Peyer's patch (tissue), 4 donors: ENCODE results near the gene MYORG. TPM values are rescaled to one million over a fixed set of nuclear protein-coding genes. Genes with fewer than 3 reads are reported as not detected.

ENCODE experiments used
- DNase-seq, 3 donors: peaks; one replicate each; pipeline ENCODE4 v3.0.0-alpha.2; 2017 to 2019
- H3K27ac ChIP-seq, 4 donors: fragments of 200-600 bp; sonication (generic); one replicate each; pipeline ENCODE4 v1.5.1; 2016 to 2019
- H3K27me3 ChIP-seq, 2 donors: fragments of 200-600 bp; sonication (generic); one replicate each; pipeline ENCODE4 v1.5.1; 2019
- H3K36me3 ChIP-seq, 3 donors: fragments of 200-600 bp; sonication (generic); one replicate each; pipeline ENCODE4 v1.5.1; 2016 to 2019
- H3K4me1 ChIP-seq, 4 donors: fragments of 200-600 bp; sonication (generic); one replicate each; pipeline ENCODE4 v1.5.1; 2016 to 2019
- H3K4me3 ChIP-seq, 4 donors: fragments of 200-600 bp; sonication (generic); 1 replicate in 3 of 4; 2 replicates in 1 of 4; pipeline ENCODE4 v1.5.1; 2016 to 2019; ENCODE audit warnings: mild to moderate bottlenecking in 1 of 4
- H3K9me3 ChIP-seq, 4 donors: fragments of 200-600 bp; sonication (generic); one replicate each; pipeline ENCODE4 v1.5.1; 2016 to 2019; ENCODE audit warnings: mild to moderate bottlenecking in 1 of 4
- CTCF ChIP-seq, 6 experiments: fragments of 450-650 bp in 4 of 6; fragments of 200-600 bp in 2 of 6; sonication (generic) in 1 of 6; IDR thresholded peaks; one replicate each; pipeline ENCODE4 v1.5.1; 2017 to 2019; ENCODE audit warnings: antibody characterized with exemption in 6 of 6, mild to moderate bottlenecking in 3 of 6, moderate library complexity in 1 of 6
- POLR2A ChIP-seq, 2 donors: fragments of 450-650 bp; IDR thresholded peaks; one replicate each; pipeline ENCODE4 v1.5.1; 2017; ENCODE audit warnings: antibody characterized with exemption in 2 of 2, mild to moderate bottlenecking in 2 of 2, moderate library complexity in 2 of 2
- total RNA-seq, 4 donors: library from RNA; depleted of rRNA; stranded (reverse); fragments of >200 nt; gene quantifications; one replicate each; pipeline ENCODE4 v1.1.0, GENCODE V29; 2016

Gene MYORG
- total RNA-seq, 4 donors from 2014 or later: 7.4 to 97.2 (median 88.3) TPM

- Histone ChIP-seq H3K4me3 (no peak overlapping the region), H3K27me3 (no peaks in the 10 kb centered on the region), H3K27ac (no peak overlapping the region), H3K4me1 (no peaks in the 10 kb centered on the region), H3K36me3 (peaks cover 0 to 14% (median 0%) of the 10 kb centered on the region in 3 donors), H3K9me3 (no peaks in the 10 kb centered on the region)
- no peak for DNase-seq
- TF ChIP-seq POLR2A (IDR thresholded peaks at IDR 0.05): no peak
- TF ChIP-seq CTCF (IDR thresholded peaks at IDR 0.05): no peak
These were observed 39.3 kb downstream of the MYORG start for GRCh38 chr9:34337403-34337802.

GRCh38 chr9:34335376-34335775 lies 41.3 kb downstream of the MYORG start:
- no peak overlapping the region for H3K27ac ChIP-seq
- no peaks in the 10 kb centered on the region for H3K27me3 ChIP-seq
- no peak for DNase-seq
- no peak overlapping the region for H3K4me3 ChIP-seq
- H3K4me1 ChIP-seq: peaks cover 0 to 11% (median 0%) of the 10 kb centered on the region in 4 donors
- peaks cover 0 to 14% (median 0%) of the 10 kb centered on the region in 3 donors for H3K36me3 ChIP-seq
- no peak for TF ChIP-seq CTCF (IDR thresholded peaks at IDR 0.05)
- no peak for TF ChIP-seq POLR2A (IDR thresholded peaks at IDR 0.05)
- H3K9me3 ChIP-seq: no peaks in the 10 kb centered on the region

GRCh38 chr9:34334916-34335315 lies 41.8 kb downstream of the MYORG start:
- DNase-seq: no peak
- TF ChIP-seq POLR2A (IDR thresholded peaks at IDR 0.05): no peak
- TF ChIP-seq CTCF (IDR thresholded peaks at IDR 0.05): no peak
- Histone ChIP-seq H3K4me3 (no peak overlapping the region), H3K27me3 (no peaks in the 10 kb centered on the region), H3K9me3 (no peaks in the 10 kb centered on the region), H3K36me3 (peaks cover 0 to 14% (median 0%) of the 10 kb centered on the region in 3 donors), H3K27ac (no peak overlapping the region), H3K4me1 (peaks cover 0 to 15% (median 0%) of the 10 kb centered on the region in 4 donors)

GRCh38 chr9:34334337-34334824 lies 42.3 kb downstream of the MYORG start:
- peaks cover 0 to 15% (median 0%) of the 10 kb centered on the region in 4 donors for H3K4me1 ChIP-seq

GRCh38 chr9:34333836-34334235 lies 42.9 kb downstream of the MYORG start:
- Histone ChIP-seq H3K27ac (no peak overlapping the region), H3K36me3 (peaks cover 0 to 7% (median 0%) of the 10 kb centered on the region in 3 donors), H3K27me3 (no peaks in the 10 kb centered on the region), H3K9me3 (no peaks in the 10 kb centered on the region), H3K4me3 (no peak overlapping the region), H3K4me1 (peaks cover 0 to 16% (median 0%) of the 10 kb centered on the region in 4 donors)
- TF ChIP-seq POLR2A (IDR thresholded peaks at IDR 0.05) (no peak), CTCF (IDR thresholded peaks at IDR 0.05) (no peak)
- DNase-seq: no peak

More at GRCh38 chr9:34334337-34334824, 42.3 kb downstream of the MYORG start:
- no peaks in the 10 kb centered on the region for H3K9me3 ChIP-seq
- no peak for TF ChIP-seq CTCF (IDR thresholded peaks at IDR 0.05)
- H3K36me3 ChIP-seq: peaks cover 0 to 13% (median 0%) of the 10 kb centered on the region in 3 donors
- H3K4me3 ChIP-seq: no peak overlapping the region
- no peak for DNase-seq
- H3K27ac ChIP-seq: no peak overlapping the region
- H3K27me3 ChIP-seq: no peaks in the 10 kb centered on the region
